HFFc6 (cell line): ENCODE measurements around the gene TTLL4. TPM values are rescaled to one million over a fixed set of nuclear protein-coding genes. Genes with fewer than 3 reads are reported as not detected.
A peak's percentile ranks its signal among the peaks of the same experiment; 100 is the strongest.

Experiments
- DNase-seq: peaks from one replicate; pipeline ENCODE4 v3.0.0-alpha.2; 2018
- H3K27ac Mint-ChIP-seq: 2 replicates; pipeline ENCODE4 v1.8.0; 2020; ENCODE audit warnings: mild to moderate bottlenecking, mixed read lengths
- H3K27me3 Mint-ChIP-seq: 2 replicates; pipeline ENCODE4 v1.8.0; 2021; ENCODE audit warnings: mild to moderate bottlenecking, moderate library complexity, mixed read lengths; ENCODE audit not compliant: insufficient read depth
- H3K36me3 Mint-ChIP-seq: 2 replicates; pipeline ENCODE4 v1.8.0; 2021; ENCODE audit warnings: low read depth, mixed read lengths
- H3K4me1 Mint-ChIP-seq: 2 replicates; pipeline ENCODE4 v1.8.0; 2020; ENCODE audit warnings: low read depth, mixed read lengths
- H3K4me3 Mint-ChIP-seq: 2 replicates; pipeline ENCODE4 v1.8.0; 2020; ENCODE audit warnings: mild to moderate bottlenecking, moderate library complexity, mixed read lengths
- H3K9me3 Mint-ChIP-seq: 2 replicates; pipeline ENCODE4 v1.8.0; 2020; ENCODE audit warnings: mild to moderate bottlenecking, mixed read lengths
- total RNA-seq, 6 experiments: library from RNA; stranded (reverse); fragmentation: NEBNext Ultra II Directional; extraction: Animal tissue kit (Norgen Biotek cat#: 25700); gene quantifications; 2 replicates in 1 of 6; 3 replicates in 5 of 6; pipeline ENCODE4 v1.2.3, GENCODE V29; 2021
- TF ChIP-seq, protein P1 (sequence below): fragments of 200-600 bp; sonication (generic); IDR thresholded peaks from 2 replicates; pipeline ENCODE4 v1.5.0; 2021; ENCODE audit warnings: antibody characterized with exemption, mild to moderate bottlenecking

The TTLL4 gene
- total RNA-seq, 6 experiments from 2014 or later = 16.1 to 19.6 (median 17.0) TPM

DNA sequence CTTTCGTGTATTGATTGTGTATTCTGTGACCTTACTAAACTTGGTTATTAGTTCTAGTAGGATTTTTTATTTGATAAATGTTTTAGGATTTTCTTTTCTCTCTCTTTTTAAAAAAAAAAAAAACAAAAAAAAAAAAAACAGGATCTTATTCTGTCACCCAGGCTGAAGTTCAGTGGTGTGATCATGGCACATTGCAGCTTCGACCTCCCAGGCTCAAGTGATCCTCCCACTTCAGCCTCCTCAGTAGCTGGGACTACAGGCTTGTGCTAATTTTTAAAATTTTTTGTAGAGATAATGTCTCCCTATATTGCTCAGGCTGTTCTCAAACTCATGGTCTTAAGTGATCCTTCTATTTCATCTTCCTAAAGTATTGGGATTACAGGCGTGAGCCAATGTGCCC lies 19.0 kb downstream of the TTLL4 start:
- Mint-ChIP-seq H3K4me1 (peaks cover 42% of the 10 kb centered on the region), H3K9me3 (peaks cover 21% of the 10 kb centered on the region), H3K36me3 (peaks cover 31% of the 10 kb centered on the region), H3K27ac (no peak overlapping the region), H3K27me3 (no peaks in the 10 kb centered on the region), H3K4me3 (no peak overlapping the region)
- no peak for DNase-seq
- TF ChIP-seq, protein P1, sequence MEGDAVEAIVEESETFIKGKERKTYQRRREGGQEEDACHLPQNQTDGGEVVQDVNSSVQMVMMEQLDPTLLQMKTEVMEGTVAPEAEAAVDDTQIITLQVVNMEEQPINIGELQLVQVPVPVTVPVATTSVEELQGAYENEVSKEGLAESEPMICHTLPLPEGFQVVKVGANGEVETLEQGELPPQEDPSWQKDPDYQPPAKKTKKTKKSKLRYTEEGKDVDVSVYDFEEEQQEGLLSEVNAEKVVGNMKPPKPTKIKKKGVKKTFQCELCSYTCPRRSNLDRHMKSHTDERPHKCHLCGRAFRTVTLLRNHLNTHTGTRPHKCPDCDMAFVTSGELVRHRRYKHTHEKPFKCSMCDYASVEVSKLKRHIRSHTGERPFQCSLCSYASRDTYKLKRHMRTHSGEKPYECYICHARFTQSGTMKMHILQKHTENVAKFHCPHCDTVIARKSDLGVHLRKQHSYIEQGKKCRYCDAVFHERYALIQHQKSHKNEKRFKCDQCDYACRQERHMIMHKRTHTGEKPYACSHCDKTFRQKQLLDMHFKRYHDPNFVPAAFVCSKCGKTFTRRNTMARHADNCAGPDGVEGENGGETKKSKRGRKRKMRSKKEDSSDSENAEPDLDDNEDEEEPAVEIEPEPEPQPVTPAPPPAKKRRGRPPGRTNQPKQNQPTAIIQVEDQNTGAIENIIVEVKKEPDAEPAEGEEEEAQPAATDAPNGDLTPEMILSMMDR = no peak

DNA sequence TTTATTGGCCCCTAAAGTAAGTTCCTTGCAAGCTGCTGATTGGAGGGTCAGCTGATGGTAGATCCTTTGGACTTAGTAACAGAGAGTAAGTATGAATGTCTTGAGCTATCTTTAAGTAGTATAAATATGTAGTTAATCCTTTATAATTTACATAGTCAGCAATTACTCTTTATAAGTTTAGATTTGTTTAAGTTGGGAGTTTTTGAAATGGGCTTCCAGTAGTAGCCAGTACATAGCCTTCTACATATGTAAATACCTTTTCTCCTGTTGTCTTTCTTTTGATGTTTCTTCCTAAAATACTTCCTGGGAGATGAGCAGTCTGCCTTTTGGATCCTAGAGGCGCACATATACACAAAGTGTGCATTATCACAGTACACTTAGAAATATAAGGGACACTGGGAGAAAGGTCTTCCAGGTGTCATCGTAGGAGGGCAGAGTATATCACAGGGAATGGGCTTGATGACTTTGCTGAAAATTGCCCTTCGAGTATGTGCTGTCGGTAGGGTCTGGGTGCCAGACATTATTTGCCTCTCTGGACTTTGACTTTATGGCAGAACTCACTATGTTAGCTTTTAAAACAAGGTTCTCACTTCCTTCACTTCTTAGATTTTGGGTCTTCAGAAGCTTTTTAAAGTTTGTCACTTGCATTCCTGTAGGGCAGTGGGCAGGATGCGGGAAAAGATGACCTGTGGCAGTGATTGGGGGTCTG lies 21.6 kb downstream of the TTLL4 start:
- peaks cover 47% of the 10 kb centered on the region for H3K4me1 Mint-ChIP-seq
- peaks cover 6% of the 10 kb centered on the region for H3K9me3 Mint-ChIP-seq
- H3K36me3 Mint-ChIP-seq = peaks cover 16% of the 10 kb centered on the region
- peaks cover 2% of the 10 kb centered on the region; the same call in 1 of the 2 replicates for H3K27me3 Mint-ChIP-seq
- peak overlapping the region; percentile 97 for H3K27ac Mint-ChIP-seq
- no peak for DNase-seq
- TF ChIP-seq, protein P1 = no peak
- peak overlapping the region; percentile 82 for H3K4me3 Mint-ChIP-seq

DNA sequence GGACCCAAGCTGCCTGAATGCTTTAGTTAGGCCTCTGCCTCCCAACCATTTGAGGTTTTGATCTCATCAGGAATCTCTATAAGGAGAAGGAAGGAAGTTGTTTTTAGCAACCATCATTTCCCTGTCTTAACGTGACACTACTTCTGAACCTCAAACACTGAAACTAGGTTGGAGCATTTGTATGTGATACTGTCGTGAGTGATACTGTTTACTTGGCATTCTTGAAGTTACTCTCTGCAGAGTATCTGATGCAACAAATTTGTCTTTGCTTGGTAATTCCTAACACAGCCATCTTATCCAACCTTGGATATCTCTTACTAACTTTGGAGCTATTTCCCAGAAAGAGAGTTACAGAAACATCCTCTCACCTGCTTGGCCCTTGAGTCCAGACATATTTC lies 22.1 kb downstream of the TTLL4 start:
- Mint-ChIP-seq H3K36me3 (peaks cover 11% of the 10 kb centered on the region), H3K4me1 (peaks cover 44% of the 10 kb centered on the region), H3K27ac (peak overlapping the region; percentile 97), H3K4me3 (peak overlapping the region; percentile 82), H3K27me3 (peaks cover 2% of the 10 kb centered on the region; the same call in 1 of the 2 replicates), H3K9me3 (peaks cover 3% of the 10 kb centered on the region)
- TF ChIP-seq, protein P1 = no peak
- peak; percentile 17 for DNase-seq

DNA sequence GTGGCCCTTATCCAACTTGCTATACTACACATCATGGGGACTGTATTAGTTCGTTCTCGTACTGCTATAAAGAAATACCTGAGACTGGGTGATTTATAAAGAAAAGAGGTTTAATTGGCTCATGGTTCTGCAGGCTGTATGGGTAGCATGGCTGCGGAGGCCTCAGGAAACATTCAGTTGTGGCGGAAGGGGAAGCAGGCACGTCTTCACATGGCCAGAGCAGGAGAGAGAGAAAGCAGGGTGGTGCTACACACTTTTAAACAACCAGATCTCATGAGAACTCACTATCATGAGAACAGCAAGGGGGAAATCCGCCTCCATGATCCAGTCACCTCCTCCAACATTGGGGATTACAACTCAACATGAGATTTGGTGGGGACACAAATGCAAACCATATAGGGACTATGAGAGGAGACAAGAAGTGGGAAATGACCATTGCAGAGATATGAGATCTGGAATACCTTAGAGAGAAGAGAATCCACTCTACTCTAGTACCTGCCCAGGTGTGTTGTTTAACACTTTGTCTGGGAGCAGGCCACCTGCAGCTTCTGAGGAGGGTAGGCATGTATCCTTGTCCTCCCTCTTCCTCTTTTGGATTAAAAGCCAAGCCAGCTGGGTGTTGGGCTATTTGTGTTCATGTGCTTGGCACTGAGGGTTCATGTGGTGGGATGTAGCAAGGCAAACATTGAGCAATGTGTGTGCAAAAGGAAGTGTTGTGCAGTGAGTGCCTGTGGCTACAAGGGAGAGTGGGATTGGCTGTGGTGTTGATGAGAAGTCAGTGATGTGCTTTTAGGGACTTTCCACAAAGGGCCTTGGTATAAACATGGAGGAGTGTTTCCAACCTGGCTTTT lies 22.8 kb downstream of the TTLL4 start:
- TF ChIP-seq, protein P1 = no peak
- no peak for DNase-seq
- Mint-ChIP-seq H3K4me3 (peak overlapping the region; percentile 82), H3K9me3 (no peaks in the 10 kb centered on the region), H3K27me3 (peaks cover 2% of the 10 kb centered on the region; the same call in 1 of the 2 replicates), H3K36me3 (peaks cover 15% of the 10 kb centered on the region), H3K4me1 (peaks cover 42% of the 10 kb centered on the region), H3K27ac (peak overlapping the region; percentile 97)

DNA sequence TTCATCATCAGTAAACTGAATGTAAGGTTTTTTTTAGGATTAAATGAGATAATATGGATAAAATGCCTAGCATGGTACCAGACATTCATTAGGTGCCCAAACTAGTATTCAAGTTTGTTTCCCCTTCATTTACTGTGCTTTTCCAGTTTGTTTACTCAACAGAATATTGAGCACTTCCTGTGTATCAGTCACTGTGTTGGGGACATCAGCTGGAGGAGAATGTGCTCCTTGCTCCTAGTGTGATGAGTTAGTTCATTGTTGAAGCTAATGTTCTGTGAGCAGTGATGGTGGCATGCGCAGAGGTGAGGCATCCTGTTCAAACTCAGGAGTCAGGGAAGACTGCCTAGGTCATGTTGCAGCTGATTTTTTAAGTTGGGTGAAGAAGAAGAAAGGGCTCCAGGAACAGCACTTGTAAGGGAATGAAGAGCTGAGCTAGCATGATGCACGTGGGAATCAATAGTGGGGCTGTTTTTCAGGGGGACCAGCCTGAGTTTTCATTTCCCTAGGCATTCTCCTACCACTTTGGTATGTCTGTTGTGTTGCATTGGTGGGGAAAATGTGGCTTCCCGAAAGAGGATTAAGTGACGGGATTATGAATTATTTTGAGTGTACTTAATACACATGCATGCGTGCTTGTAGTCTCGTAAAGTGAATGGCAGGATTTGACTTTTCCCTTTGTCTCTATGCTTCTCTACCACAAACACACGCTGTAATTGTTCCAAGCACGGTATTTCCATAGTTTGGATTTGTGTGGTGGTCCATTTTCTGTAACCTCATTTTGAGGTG lies 23.7 kb downstream of the TTLL4 start:
- H3K27me3 Mint-ChIP-seq = peaks cover 2% of the 10 kb centered on the region; the same call in 1 of the 2 replicates
- peaks cover 21% of the 10 kb centered on the region for H3K36me3 Mint-ChIP-seq
- no peak overlapping the region for H3K4me3 Mint-ChIP-seq
- H3K4me1 Mint-ChIP-seq = peaks cover 42% of the 10 kb centered on the region
- TF ChIP-seq, protein P1 = no peak
- no peak for DNase-seq
- H3K9me3 Mint-ChIP-seq = no peaks in the 10 kb centered on the region
- peak overlapping the region; percentile 97 for H3K27ac Mint-ChIP-seq
